ENCODE data around the gene POLDIP2.
A peak's percentile ranks its signal among the peaks of the same experiment; 100 is the strongest.

Gene POLDIP2

DNA sequence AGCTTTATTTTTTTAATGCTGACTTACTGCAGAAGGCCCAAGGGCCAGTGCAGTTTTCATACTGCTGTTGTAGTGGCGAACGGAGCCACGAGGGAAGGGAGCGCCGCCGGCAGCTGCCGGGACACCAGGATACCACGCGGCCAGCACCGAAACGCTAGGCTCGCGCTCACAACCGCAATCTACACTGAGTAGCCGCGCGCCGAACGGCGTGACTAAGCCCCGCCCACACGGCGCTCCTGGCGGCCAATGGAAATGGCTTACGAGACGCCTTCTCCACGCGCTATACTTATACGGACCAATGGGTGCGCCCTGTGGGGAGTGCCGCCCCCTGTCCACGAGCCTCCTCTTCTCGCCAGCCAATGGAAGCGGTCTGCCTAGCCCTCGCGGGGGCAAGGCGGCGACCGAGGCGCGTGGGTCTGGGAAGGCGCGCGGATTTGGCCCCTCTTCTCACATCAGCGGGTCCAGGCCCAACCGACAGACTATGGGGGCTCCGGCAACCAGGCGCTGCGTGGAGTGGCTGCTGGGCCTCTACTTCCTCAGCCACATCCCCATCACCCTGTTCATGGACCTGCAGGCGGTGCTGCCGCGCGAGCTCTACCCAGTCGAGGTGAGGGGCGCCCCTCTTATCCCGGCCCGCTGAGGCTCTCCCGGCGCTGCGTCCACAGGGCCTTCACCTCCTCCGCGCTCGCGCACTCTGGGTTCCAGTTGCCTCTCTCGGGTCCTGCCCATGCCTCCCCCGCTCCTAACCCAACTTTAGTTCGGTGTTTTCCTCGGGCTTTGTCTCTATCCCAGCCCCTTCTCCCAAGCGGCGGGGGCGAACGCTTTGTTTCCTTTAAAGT, 38.3 kb downstream of the POLDIP2 start, which contains the start of gene TMEM97:
Gene TMEM97, plus strand, starts transcription at position 442 of the 839 bp plus-strand sequence. Its CDS starts 40 bp downstream, at position 482.
- Histone ChIP-seq H3K9me3 (ENCODE audit: low read length) (no peaks in the 10 kb centered on the region), H3K9ac (ENCODE audit: low read length) (peak within 1 kb of the TSS; percentile 18), H3K27ac (ENCODE audit: low read depth, low read length) (peak within 1 kb of the TSS; percentile 70), H3K36me3 (ENCODE audit: insufficient read depth, low read length) (no peaks in the 10 kb centered on the region), H3K4me3 (ENCODE audit: low read depth in 1 of 2, low read length in 2 of 2) (peak within 1 kb of the TSS; percentile 64 to 78), H3K27me3 (ENCODE audit: control insufficient read depth in 1 of 2, insufficient read depth in 2 of 2, low read length in 2 of 2) (no peaks in the 10 kb centered on the region), H3K4me1 (ENCODE audit: insufficient read depth, low read length) (peaks cover 15% of the 10 kb centered on the region)

- peaks cover 15% of the 10 kb centered on the region for H3K4me1 ChIP-seq (ENCODE audit: insufficient read depth, low read length)
- H3K9me3 ChIP-seq (ENCODE audit: low read length) = no peaks in the 10 kb centered on the region
- H3K9ac ChIP-seq (ENCODE audit: low read length) = no peak overlapping the region
- H3K27ac ChIP-seq (ENCODE audit: low read depth, low read length) = no peak overlapping the region
- no peaks in the 10 kb centered on the region for H3K36me3 ChIP-seq (ENCODE audit: insufficient read depth, low read length)
- H3K27me3 ChIP-seq (ENCODE audit: control insufficient read depth in 1 of 2, insufficient read depth in 2 of 2, low read length in 2 of 2) = no peaks in the 10 kb centered on the region
- peak overlapping the region; percentile 64 to 78 for H3K4me3 ChIP-seq (ENCODE audit: low read depth in 1 of 2, low read length in 2 of 2)
These were observed 39.2 kb downstream of the POLDIP2 start for GRCh38 chr17:28317966-28318758.

DNA sequence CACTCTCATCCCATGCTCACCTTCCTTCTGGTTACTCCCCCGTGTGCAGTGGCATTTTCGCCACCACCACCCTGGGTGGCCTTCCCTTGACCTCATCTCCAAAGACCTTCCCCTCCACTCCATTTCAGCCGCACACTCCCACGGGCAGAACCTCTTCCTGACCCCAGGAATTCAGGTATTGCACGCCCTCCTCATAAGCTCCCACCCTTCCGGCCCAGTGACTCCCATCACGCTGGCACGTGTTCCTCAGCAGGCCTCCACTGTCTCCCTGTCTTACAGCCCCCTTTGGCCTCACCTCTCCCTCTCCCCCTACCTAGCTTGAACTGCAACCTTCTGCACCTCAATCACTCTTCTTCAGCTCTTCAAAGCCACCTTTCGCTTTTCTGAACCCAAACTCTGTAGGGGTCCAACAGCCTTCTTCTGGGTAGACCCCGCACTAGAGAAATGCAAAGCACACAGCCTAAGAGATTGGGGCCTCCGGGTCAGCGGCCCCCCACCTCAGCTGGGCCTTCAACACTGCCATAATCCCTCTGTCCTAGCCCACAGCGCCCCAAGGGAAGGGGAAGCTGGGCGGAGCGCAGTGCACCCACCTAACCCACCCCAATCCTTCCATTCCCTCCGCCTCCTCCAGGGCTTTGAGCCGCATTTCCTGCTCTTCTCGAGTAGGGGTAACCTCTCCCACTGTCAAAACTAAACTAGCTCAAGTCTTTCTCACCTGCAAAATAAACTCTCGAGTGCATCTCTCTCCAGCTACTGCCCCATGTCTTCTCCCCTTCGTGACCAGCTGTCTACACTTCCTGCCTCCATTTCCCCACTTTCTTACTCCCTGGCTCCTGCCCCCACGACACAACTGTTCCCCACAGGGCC, 40.0 kb downstream of the POLDIP2 start:
- peaks cover 15% of the 10 kb centered on the region for H3K4me1 ChIP-seq (ENCODE audit: insufficient read depth, low read length)

DNA sequence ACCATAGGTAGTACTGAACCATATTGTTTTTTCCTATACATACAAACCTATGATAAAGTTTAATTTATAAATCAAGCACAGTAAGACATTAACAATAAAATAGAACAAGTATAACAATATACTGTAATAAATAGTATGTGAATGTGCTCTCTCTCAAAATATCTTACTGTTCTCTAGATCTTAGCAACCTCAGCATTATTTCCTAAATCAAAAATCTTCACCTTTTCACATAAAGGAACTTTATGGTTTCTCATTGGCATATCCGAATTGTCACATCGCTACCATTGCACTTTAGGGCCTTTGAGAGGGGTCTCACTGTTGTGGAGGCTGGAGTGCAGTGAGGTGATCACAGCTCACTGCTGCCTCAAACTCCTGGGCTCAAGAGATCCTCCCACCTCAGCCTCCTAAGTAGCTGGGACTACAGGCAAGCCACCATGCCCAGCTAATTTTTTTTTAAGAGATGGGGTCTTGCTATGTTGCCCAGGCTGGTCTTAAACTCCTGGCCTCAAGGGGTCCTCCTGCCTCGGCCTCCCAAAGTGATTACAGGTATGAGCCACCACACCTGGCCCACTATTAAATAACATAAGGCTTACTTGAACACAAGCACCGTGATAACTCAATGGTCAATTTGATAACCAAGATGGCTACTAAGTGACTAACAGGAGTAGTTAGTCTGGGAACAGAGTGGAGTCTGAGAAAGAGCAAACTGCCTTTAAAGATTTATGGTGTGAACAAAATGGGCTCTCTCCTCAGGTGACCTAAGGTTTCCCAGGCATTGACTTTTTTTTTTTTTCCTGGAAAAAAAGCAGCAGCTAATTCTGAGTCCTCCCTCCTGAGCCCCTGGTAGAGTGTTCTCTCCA, 41.3 kb downstream of the POLDIP2 start:
- Histone ChIP-seq H3K36me3 (ENCODE audit: insufficient read depth, low read length) (no peaks in the 10 kb centered on the region), H3K4me3 (ENCODE audit: low read depth in 1 of 2, low read length in 2 of 2) (no peak overlapping the region), H3K4me1 (ENCODE audit: insufficient read depth, low read length) (peaks cover 15% of the 10 kb centered on the region), H3K9me3 (ENCODE audit: low read length) (no peaks in the 10 kb centered on the region), H3K27me3 (ENCODE audit: control insufficient read depth in 1 of 2, insufficient read depth in 2 of 2, low read length in 2 of 2) (no peaks in the 10 kb centered on the region), H3K9ac (ENCODE audit: low read length) (no peak overlapping the region), H3K27ac (ENCODE audit: low read depth, low read length) (no peak overlapping the region)

More for the DNA sequence above, 40.0 kb downstream of the POLDIP2 start:
- Histone ChIP-seq H3K4me3 (ENCODE audit: low read depth in 1 of 2, low read length in 2 of 2) (no peak overlapping the region), H3K27ac (ENCODE audit: low read depth, low read length) (no peak overlapping the region), H3K36me3 (ENCODE audit: insufficient read depth, low read length) (no peaks in the 10 kb centered on the region), H3K9ac (ENCODE audit: low read length) (no peak overlapping the region), H3K9me3 (ENCODE audit: low read length) (no peaks in the 10 kb centered on the region), H3K27me3 (ENCODE audit: control insufficient read depth in 1 of 2, insufficient read depth in 2 of 2, low read length in 2 of 2) (no peaks in the 10 kb centered on the region)

DNA sequence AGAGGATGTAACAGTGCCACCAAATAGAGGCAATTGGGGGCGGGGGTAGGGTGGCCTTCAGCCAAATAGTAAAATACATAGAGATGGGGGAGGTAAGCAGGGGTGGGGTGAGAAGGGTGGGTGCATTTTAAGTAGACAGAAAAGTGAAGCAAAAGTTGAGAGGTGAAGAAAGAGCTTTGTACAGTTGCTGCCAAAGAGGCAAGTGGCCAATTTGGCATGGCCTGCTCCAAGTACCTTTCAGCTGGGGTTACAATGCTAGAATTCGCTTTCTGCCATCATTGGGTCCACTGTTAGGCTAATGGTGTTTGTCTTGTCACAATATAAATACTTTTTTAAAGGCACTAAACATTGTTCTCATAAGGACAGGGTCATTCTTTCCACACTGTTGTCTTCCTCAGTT, 43.5 kb downstream of the POLDIP2 start:
- Histone ChIP-seq H3K4me1 (ENCODE audit: insufficient read depth, low read length) (peaks cover 9% of the 10 kb centered on the region), H3K9ac (ENCODE audit: low read length) (no peak overlapping the region), H3K27ac (ENCODE audit: low read depth, low read length) (no peak overlapping the region), H3K36me3 (ENCODE audit: insufficient read depth, low read length) (no peaks in the 10 kb centered on the region), H3K9me3 (ENCODE audit: low read length) (no peaks in the 10 kb centered on the region), H3K4me3 (ENCODE audit: low read depth in 1 of 2, low read length in 2 of 2) (no peak overlapping the region), H3K27me3 (ENCODE audit: control insufficient read depth in 1 of 2, insufficient read depth in 2 of 2, low read length in 2 of 2) (no peaks in the 10 kb centered on the region)

DNA sequence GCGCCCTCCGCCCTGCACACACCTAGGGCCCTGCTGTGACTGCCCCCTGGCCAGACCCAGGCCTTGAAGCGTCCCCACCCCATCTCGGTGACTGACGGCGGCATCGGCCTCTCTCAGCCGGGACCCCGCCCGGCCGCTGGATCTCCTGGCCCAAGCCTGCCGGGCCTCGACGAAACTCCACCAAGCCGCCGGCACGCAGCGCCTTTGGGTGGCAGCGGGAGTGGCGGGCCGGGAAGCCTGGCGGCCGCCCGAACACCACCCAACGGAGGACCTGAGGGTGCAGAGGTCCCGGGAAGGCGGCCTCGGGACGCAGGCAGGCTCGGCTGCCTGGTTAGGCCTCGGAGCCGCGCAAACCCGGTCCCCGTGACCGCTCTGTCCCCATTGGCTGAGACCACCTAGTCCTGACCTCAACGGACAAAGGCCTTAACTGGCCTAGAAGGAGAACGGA, 50.3 kb downstream of the POLDIP2 start:
- Histone ChIP-seq H3K9me3 (ENCODE audit: low read length) (no peaks in the 10 kb centered on the region), H3K9ac (ENCODE audit: low read length) (no peak overlapping the region), H3K27me3 (ENCODE audit: control insufficient read depth in 1 of 2, insufficient read depth in 2 of 2, low read length in 2 of 2) (peaks cover 0 to 9% of the 10 kb centered on the region in 2 donors), H3K4me3 (ENCODE audit: low read depth in 1 of 2, low read length in 2 of 2) (no peak overlapping the region), H3K27ac (ENCODE audit: low read depth, low read length) (no peak overlapping the region), H3K36me3 (ENCODE audit: insufficient read depth, low read length) (no peaks in the 10 kb centered on the region), H3K4me1 (ENCODE audit: insufficient read depth, low read length) (no peaks in the 10 kb centered on the region)

- Histone ChIP-seq H3K9ac (ENCODE audit: low read length) (no peak overlapping the region), H3K4me3 (ENCODE audit: low read depth in 1 of 2, low read length in 2 of 2) (no peak overlapping the region), H3K36me3 (ENCODE audit: insufficient read depth, low read length) (no peaks in the 10 kb centered on the region), H3K4me1 (ENCODE audit: insufficient read depth, low read length) (no peaks in the 10 kb centered on the region), H3K27me3 (ENCODE audit: control insufficient read depth in 1 of 2, insufficient read depth in 2 of 2, low read length in 2 of 2) (no peaks in the 10 kb centered on the region), H3K9me3 (ENCODE audit: low read length) (no peaks in the 10 kb centered on the region), H3K27ac (ENCODE audit: low read depth, low read length) (no peak overlapping the region)
These were observed 58.9 kb downstream of the POLDIP2 start for GRCh38 chr17:28298449-28298848.
